Fibroblast of skin of right biceps (primary cell): ENCODE measurements around the gene EFHC2.
A peak's percentile ranks its signal among the peaks of the same experiment; 100 is the strongest.

Source experiments
- DNase-seq: peaks from one replicate; pipeline ENCODE4 v3.0.0-alpha.2; 2013

The EFHC2 gene

GRCh38 chrX:44343412-44344141, at the start of gene EFHC2:
Gene EFHC2 (minus strand): TSS chrX:44343672. CDS start chrX:44343588, 84 bp downstream.
- peak; percentile 3 for DNase-seq

- DNase-seq = no peak
Observed at GRCh38 chrX:44392767-44393166, 49.3 kb upstream of the EFHC2 start.

- DNase-seq = no peak
Observed at GRCh38 chrX:44384688-44385338, 41.3 kb upstream of the EFHC2 start.

GRCh38 chrX:44382871-44383270, 39.4 kb upstream of the EFHC2 start:
- no peak for DNase-seq

GRCh38 chrX:44352758-44353157, 9.3 kb upstream of the EFHC2 start:
- DNase-seq = no peak

- DNase-seq = no peak
Observed at GRCh38 chrX:44349561-44349960, 6.1 kb upstream of the EFHC2 start.

GRCh38 chrX:44344687-44345086, 1.2 kb upstream of the EFHC2 start:
- DNase-seq = no peak

GRCh38 chrX:44344194-44344593, 722 bp upstream of the EFHC2 start:
- no peak for DNase-seq

GRCh38 chrX:44342866-44343265, 606 bp downstream of the EFHC2 start:
- DNase-seq = no peak

GRCh38 chrX:44338361-44338760, 5.1 kb downstream of the EFHC2 start:
- no peak for DNase-seq

GRCh38 chrX:44332437-44332836, 11.0 kb downstream of the EFHC2 start:
- DNase-seq = no peak

GRCh38 chrX:44330227-44330626, 13.2 kb downstream of the EFHC2 start:
- DNase-seq = no peak

GRCh38 chrX:44319550-44319949, 23.9 kb downstream of the EFHC2 start:
- no peak for DNase-seq

- no peak for DNase-seq
Observed at GRCh38 chrX:44317181-44317580, 26.3 kb downstream of the EFHC2 start.

- no peak for DNase-seq
Observed at GRCh38 chrX:44314808-44315207, 28.7 kb downstream of the EFHC2 start.

- DNase-seq = peak; percentile 11
Observed at GRCh38 chrX:44314259-44314734, 29.2 kb downstream of the EFHC2 start.

- no peak for DNase-seq
Observed at GRCh38 chrX:44312421-44312820, 31.1 kb downstream of the EFHC2 start.

GRCh38 chrX:44310227-44310626, 33.2 kb downstream of the EFHC2 start:
- no peak for DNase-seq

- no peak for DNase-seq
Observed at GRCh38 chrX:44308869-44309268, 34.6 kb downstream of the EFHC2 start.

GRCh38 chrX:44306356-44306755, 37.1 kb downstream of the EFHC2 start:
- DNase-seq = no peak

- no peak for DNase-seq
Observed at GRCh38 chrX:44305921-44306320, 37.6 kb downstream of the EFHC2 start.

GRCh38 chrX:44303119-44303518, 40.4 kb downstream of the EFHC2 start:
- DNase-seq = no peak

- DNase-seq = no peak
Observed at GRCh38 chrX:44299177-44299576, 44.3 kb downstream of the EFHC2 start.

- no peak for DNase-seq
Observed at GRCh38 chrX:44291468-44292092, 51.9 kb downstream of the EFHC2 start.
